ENCODE data around the gene FBXO3. TPM values are rescaled to one million over a fixed set of nuclear protein-coding genes. Genes with fewer than 3 reads are reported as not detected.

The FBXO3 gene
- total RNA-seq, 3 donors from 2014 or later (not counting 1 experiment from before 2014, with no cell fraction given), result 54.9 to 64.7 (median 56.2) TPM

GRCh38 chr11:33721984-33722383, 52.3 kb downstream of the FBXO3 start:
- Histone ChIP-seq H3K4me3 (ENCODE audit: low read length) (no peak overlapping the region), H3K36me3 (ENCODE audit: control insufficient read depth, insufficient read depth, low read length) (peaks cover under 1% of the 10 kb centered on the region), H3K4me1 (ENCODE audit: control insufficient read depth, insufficient read depth, low read length) (peaks cover 18% of the 10 kb centered on the region), H3K27me3 (ENCODE audit: control insufficient read depth, insufficient read depth, low read length) (no peaks in the 10 kb centered on the region), H3K27ac (ENCODE audit: low read length) (no peak overlapping the region), H3K9me3 (ENCODE audit: control insufficient read depth, insufficient read depth, low read length) (no peaks in the 10 kb centered on the region)
- Mint-ChIP-seq H3K9me3 (no peaks in the 10 kb centered on the region), H3K27ac (peak overlapping the region in 1 of 2 donors; percentile 70), H3K27me3 (ENCODE audit: low read depth in 2 of 2) (no peaks in the 10 kb centered on the region), H3K4me1 (peaks cover 21 to 37% of the 10 kb centered on the region in 2 donors), H3K36me3 (no peaks in the 10 kb centered on the region), H3K4me3 (no peak overlapping the region)
- ATAC-seq (no peak), DNase-seq (no peak)
- WGBS (ENCODE audit: insufficient coverage), result 93% methylated on average over 5 of the region's 5 CpGs
- intact Hi-C loops (cut with micrococcal nuclease), result no loop called here
- TF ChIP-seq, protein P1, sequence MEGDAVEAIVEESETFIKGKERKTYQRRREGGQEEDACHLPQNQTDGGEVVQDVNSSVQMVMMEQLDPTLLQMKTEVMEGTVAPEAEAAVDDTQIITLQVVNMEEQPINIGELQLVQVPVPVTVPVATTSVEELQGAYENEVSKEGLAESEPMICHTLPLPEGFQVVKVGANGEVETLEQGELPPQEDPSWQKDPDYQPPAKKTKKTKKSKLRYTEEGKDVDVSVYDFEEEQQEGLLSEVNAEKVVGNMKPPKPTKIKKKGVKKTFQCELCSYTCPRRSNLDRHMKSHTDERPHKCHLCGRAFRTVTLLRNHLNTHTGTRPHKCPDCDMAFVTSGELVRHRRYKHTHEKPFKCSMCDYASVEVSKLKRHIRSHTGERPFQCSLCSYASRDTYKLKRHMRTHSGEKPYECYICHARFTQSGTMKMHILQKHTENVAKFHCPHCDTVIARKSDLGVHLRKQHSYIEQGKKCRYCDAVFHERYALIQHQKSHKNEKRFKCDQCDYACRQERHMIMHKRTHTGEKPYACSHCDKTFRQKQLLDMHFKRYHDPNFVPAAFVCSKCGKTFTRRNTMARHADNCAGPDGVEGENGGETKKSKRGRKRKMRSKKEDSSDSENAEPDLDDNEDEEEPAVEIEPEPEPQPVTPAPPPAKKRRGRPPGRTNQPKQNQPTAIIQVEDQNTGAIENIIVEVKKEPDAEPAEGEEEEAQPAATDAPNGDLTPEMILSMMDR (IDR thresholded peaks at IDR 0.05), result no peak

DNA sequence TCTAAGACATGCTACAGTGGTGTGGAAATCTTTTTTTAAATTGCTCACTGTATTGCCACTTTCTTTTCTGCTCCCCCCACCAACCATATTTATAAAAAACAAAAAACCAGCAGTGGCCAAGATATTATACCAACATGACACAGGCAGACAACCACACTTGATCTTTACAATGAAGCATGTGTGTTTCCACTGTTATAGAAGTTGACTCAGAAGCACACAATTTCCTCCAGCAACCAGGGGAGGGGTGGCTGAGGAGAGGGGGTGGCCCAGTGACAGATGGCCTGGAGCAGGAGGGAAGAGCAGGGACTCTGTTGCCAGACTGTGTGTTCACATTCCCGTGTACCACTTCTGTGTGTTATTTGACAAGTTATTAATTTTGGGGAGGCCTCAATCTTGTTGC, 52.9 kb downstream of the FBXO3 start:
- ATAC-seq (no peak), DNase-seq (no peak)
- Mint-ChIP-seq H3K9me3 (no peaks in the 10 kb centered on the region), H3K27me3 (ENCODE audit: low read depth in 2 of 2) (no peaks in the 10 kb centered on the region), H3K27ac (peak overlapping the region in 1 of 2 donors; percentile 70), H3K4me3 (no peak overlapping the region), H3K36me3 (no peaks in the 10 kb centered on the region), H3K4me1 (peaks cover 21 to 37% of the 10 kb centered on the region in 2 donors)
- Histone ChIP-seq H3K36me3 (ENCODE audit: control insufficient read depth, insufficient read depth, low read length) (peaks cover 3% of the 10 kb centered on the region), H3K9me3 (ENCODE audit: control insufficient read depth, insufficient read depth, low read length) (no peaks in the 10 kb centered on the region), H3K4me1 (ENCODE audit: control insufficient read depth, insufficient read depth, low read length) (peaks cover 18% of the 10 kb centered on the region), H3K27me3 (ENCODE audit: control insufficient read depth, insufficient read depth, low read length) (no peaks in the 10 kb centered on the region), H3K4me3 (ENCODE audit: low read length) (no peak overlapping the region), H3K27ac (ENCODE audit: low read length) (no peak overlapping the region)
- TF ChIP-seq, protein P1 (IDR thresholded peaks at IDR 0.05), result no peak
- intact Hi-C loops (cut with micrococcal nuclease), result no loop called here
- no CpG with 5 or more reads among the region's 1 CpG for WGBS (ENCODE audit: insufficient coverage)

- DNase-seq, result no peak
- H3K4me1 ChIP-seq (ENCODE audit: control insufficient read depth, insufficient read depth, low read length), result peaks cover 17% of the 10 kb centered on the region
- peaks cover 18 to 34% of the 10 kb centered on the region in 2 donors for H3K4me1 Mint-ChIP-seq
- peaks cover 3% of the 10 kb centered on the region for H3K36me3 ChIP-seq (ENCODE audit: control insufficient read depth, insufficient read depth, low read length)
- TF ChIP-seq, protein P1 (IDR thresholded peaks at IDR 0.05), result no peak
- H3K4me3 ChIP-seq (ENCODE audit: low read length), result no peak overlapping the region
- H3K27me3 ChIP-seq (ENCODE audit: control insufficient read depth, insufficient read depth, low read length), result no peaks in the 10 kb centered on the region
- no peaks in the 10 kb centered on the region for H3K9me3 Mint-ChIP-seq
- WGBS (ENCODE audit: insufficient coverage), result 60% methylated on average over 4 of the region's 5 CpGs
- no peaks in the 10 kb centered on the region for H3K27me3 Mint-ChIP-seq (ENCODE audit: low read depth in 2 of 2)
- H3K36me3 Mint-ChIP-seq, result no peaks in the 10 kb centered on the region
- H3K9me3 ChIP-seq (ENCODE audit: control insufficient read depth, insufficient read depth, low read length), result no peaks in the 10 kb centered on the region
- H3K27ac Mint-ChIP-seq, result no peak overlapping the region
- no peak overlapping the region for H3K27ac ChIP-seq (ENCODE audit: low read length)
- no peak overlapping the region for H3K4me3 Mint-ChIP-seq
- ATAC-seq, result no peak
- intact Hi-C loops (cut with micrococcal nuclease), result no loop called here
Measured at GRCh38 chr11:33719587-33719986, 54.7 kb downstream of the FBXO3 start.

- no peaks in the 10 kb centered on the region for H3K36me3 Mint-ChIP-seq
Measured at GRCh38 chr11:33718440-33718839, 55.9 kb downstream of the FBXO3 start.

More at GRCh38 chr11:33718440-33718839, 55.9 kb downstream of the FBXO3 start:
- WGBS (ENCODE audit: insufficient coverage), result 95% methylated on average over 2 of the region's 2 CpGs
- Mint-ChIP-seq H3K4me1 (peaks cover 7 to 22% of the 10 kb centered on the region in 2 donors), H3K27ac (no peak overlapping the region), H3K4me3 (no peak overlapping the region), H3K9me3 (no peaks in the 10 kb centered on the region), H3K27me3 (ENCODE audit: low read depth in 2 of 2) (no peaks in the 10 kb centered on the region)
- Histone ChIP-seq H3K36me3 (ENCODE audit: control insufficient read depth, insufficient read depth, low read length) (peaks cover 7% of the 10 kb centered on the region), H3K4me3 (ENCODE audit: low read length) (no peak overlapping the region), H3K27me3 (ENCODE audit: control insufficient read depth, insufficient read depth, low read length) (no peaks in the 10 kb centered on the region), H3K9me3 (ENCODE audit: control insufficient read depth, insufficient read depth, low read length) (no peaks in the 10 kb centered on the region), H3K27ac (ENCODE audit: low read length) (no peak overlapping the region), H3K4me1 (ENCODE audit: control insufficient read depth, insufficient read depth, low read length) (peaks cover 9% of the 10 kb centered on the region)
- TF ChIP-seq, protein P1 (IDR thresholded peaks at IDR 0.05), result no peak
- intact Hi-C loops (cut with micrococcal nuclease), result no loop called here
- no peak for ATAC-seq
- no peak for DNase-seq
